Prostate gland (tissue), 2 donors: ENCODE measurements around the gene FOXS1. TPM values are rescaled to one million over a fixed set of nuclear protein-coding genes. Genes with fewer than 3 reads are reported as not detected.

Experiments used
- DNase-seq: peaks from one replicate; pipeline ENCODE4 v3.0.0-alpha.2; 2019; ENCODE audit warnings: low spot score
- H3K27ac ChIP-seq, 2 donors: fragments of 200-600 bp; sonication (generic); 2 replicates each; pipeline ENCODE4 v1.5.1; 2017 to 2019
- H3K27me3 ChIP-seq: fragments of 200-600 bp; sonication (generic); replicated peaks from 2 replicates; pipeline ENCODE4 v1.5.1; 2019; ENCODE audit not compliant: insufficient read depth
- H3K36me3 ChIP-seq, 2 donors: fragments of 200-600 bp; sonication (generic); 1 replicate in 1 of 2; 2 replicates in 1 of 2; pipeline versions ENCODE4 v1.5.1 to v1.8.1; 2017 to 2019
- H3K4me1 ChIP-seq: fragments of 200-600 bp; sonication (generic); replicated peaks from 2 replicates; pipeline ENCODE4 v1.5.1; 2019
- H3K4me3 ChIP-seq, 2 donors: fragments of 200-600 bp; sonication (generic); 2 replicates each; pipeline ENCODE4 v1.5.1; 2017 to 2019
- H3K9me3 ChIP-seq: fragments of 200-600 bp; sonication (generic); 2 replicates; pipeline ENCODE4 v1.5.1; 2017
- POLR2A ChIP-seq: fragments of 450-650 bp; IDR thresholded peaks from one replicate; pipeline ENCODE4 v1.6.1; 2016; ENCODE audit warnings: antibody characterized with exemption, mild to moderate bottlenecking
- POLR2AphosphoS5 ChIP-seq: sonication (generic); formaldehyde crosslinking; IDR thresholded peaks from one replicate; pipeline ENCODE4 v1.6.1; 2017; ENCODE audit warnings: antibody characterized with exemption
- WGBS: methylation state at CpG from one replicate; pipeline ENCODE4 v1.1.5; 2018; 5-methylcytosine and 5-hydroxymethylcytosine counted together
- intact Hi-C: fragments of 100-400 bp; cut with DNase I; formaldehyde crosslinking; loops from one replicate; pipeline ENCODE4 v1.14.2; 2022
- total RNA-seq, 2 donors: library from RNA; depleted of rRNA; stranded (reverse); fragments of >200 nt; gene quantifications; one replicate each; pipeline ENCODE4 v1.1.0, GENCODE V29; 2016
- TF ChIP-seq, protein P1 (sequence below), 4 experiments: fragments of 200-600 bp in 2 of 4; fragments of 450-650 bp in 2 of 4; sonication (generic) in 2 of 4; IDR thresholded peaks; 1 replicate in 3 of 4; 2 replicates in 1 of 4; pipeline ENCODE4 v1.5.1; 2016 to 2019; ENCODE audit warnings: antibody characterized with exemption in 4 of 4, mild to moderate bottlenecking in 2 of 4, moderate library complexity in 2 of 4

FOXS1 gene
- total RNA-seq, 2 donors from 2014 or later, result 8.3 TPM; not detected in 1

- TF ChIP-seq, protein P1, sequence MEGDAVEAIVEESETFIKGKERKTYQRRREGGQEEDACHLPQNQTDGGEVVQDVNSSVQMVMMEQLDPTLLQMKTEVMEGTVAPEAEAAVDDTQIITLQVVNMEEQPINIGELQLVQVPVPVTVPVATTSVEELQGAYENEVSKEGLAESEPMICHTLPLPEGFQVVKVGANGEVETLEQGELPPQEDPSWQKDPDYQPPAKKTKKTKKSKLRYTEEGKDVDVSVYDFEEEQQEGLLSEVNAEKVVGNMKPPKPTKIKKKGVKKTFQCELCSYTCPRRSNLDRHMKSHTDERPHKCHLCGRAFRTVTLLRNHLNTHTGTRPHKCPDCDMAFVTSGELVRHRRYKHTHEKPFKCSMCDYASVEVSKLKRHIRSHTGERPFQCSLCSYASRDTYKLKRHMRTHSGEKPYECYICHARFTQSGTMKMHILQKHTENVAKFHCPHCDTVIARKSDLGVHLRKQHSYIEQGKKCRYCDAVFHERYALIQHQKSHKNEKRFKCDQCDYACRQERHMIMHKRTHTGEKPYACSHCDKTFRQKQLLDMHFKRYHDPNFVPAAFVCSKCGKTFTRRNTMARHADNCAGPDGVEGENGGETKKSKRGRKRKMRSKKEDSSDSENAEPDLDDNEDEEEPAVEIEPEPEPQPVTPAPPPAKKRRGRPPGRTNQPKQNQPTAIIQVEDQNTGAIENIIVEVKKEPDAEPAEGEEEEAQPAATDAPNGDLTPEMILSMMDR (IDR thresholded peaks at IDR 0.05), result no peak
- no peak for TF ChIP-seq POLR2A
- no peak for TF ChIP-seq POLR2AphosphoS5
- intact Hi-C loops, result loop anchor here (2.0 to 10.0 kb wide), 2 partner anchors 131 to 207 kb away; partner anchors contain the start of gene PDRG1
- DNase-seq, result no peak
- no peaks in the 10 kb centered on the region for H3K4me1 ChIP-seq
- no peaks in the 10 kb centered on the region for H3K27me3 ChIP-seq
- no peaks in the 10 kb centered on the region for H3K36me3 ChIP-seq
- H3K27ac ChIP-seq, result no peak overlapping the region
- 74% methylated on average over 14 of the region's 14 CpGs for WGBS
- H3K9me3 ChIP-seq, result no peaks in the 10 kb centered on the region
- no peak overlapping the region for H3K4me3 ChIP-seq
Measured at GRCh38 chr20:31823360-31824124, 21.9 kb downstream of the FOXS1 start.

DNA sequence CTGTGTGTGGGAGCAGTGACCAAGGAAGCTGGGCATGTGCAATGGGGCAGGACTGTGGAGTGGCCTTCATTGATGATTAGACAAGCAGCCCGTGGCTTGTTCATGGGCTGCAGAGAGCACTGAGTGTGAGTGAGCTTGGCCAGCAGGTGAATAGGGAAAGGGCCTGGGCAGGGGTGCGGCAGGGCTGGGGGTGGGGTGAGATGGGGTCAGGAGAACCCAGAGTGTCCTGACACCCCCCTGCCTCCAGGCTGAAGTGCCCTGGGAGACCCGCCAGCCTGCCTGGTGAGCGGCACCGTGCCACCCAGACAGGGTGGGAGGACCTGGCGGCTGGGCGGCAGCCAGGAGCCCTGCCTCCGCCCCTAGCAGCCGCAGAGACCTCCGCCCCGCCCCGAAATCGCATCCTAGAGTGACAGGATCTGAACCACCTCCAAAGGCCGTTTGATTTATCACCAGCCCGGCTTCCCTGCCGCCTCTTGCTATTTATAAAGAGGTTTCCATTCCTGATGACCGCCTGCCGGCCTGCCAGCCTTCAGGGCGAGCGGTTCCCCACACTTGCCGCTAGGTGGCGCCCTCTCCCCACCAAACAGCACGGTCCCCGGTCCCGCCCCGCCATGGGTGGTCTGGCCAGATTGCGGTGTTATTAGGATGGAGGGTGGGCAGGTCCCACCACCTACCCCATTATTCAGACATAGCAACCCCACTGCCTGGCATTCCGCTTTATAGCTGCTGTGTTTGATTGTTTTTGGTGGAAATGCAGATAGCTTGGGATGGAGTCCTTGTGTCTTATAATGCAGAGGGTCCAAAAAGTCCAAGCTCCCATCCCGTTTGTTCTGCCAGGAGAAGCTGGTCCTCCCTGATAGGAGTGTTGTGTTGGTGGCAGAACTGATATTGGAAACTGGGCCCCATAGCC lies 22.7 kb downstream of the FOXS1 start:
- no peaks in the 10 kb centered on the region for H3K9me3 ChIP-seq
- intact Hi-C loops, result loop anchor here (2.0 to 10.0 kb wide), 2 partner anchors 132 to 208 kb away; partner anchors contain the start of gene PDRG1
- 4% methylated on average over 23 of the region's 29 CpGs for WGBS
- H3K27me3 ChIP-seq, result no peaks in the 10 kb centered on the region
- H3K4me3 ChIP-seq, result no peak overlapping the region
- no peaks in the 10 kb centered on the region for H3K36me3 ChIP-seq
- DNase-seq, result peak; percentile 56
- peak; percentile 34 for TF ChIP-seq POLR2AphosphoS5
- TF ChIP-seq POLR2A, result no peak
- TF ChIP-seq, protein P1 (IDR thresholded peaks at IDR 0.05), result peak; percentile 93 to 98 (median 96)
- no peak overlapping the region for H3K27ac ChIP-seq
- H3K4me1 ChIP-seq, result no peaks in the 10 kb centered on the region

- intact Hi-C loops, result loop anchor here (10.0 kb wide), 1 partner anchor 133 kb away; the partner anchor contains the start of gene PDRG1
Measured at GRCh38 chr20:31821427-31821826, 24.0 kb downstream of the FOXS1 start.

DNA sequence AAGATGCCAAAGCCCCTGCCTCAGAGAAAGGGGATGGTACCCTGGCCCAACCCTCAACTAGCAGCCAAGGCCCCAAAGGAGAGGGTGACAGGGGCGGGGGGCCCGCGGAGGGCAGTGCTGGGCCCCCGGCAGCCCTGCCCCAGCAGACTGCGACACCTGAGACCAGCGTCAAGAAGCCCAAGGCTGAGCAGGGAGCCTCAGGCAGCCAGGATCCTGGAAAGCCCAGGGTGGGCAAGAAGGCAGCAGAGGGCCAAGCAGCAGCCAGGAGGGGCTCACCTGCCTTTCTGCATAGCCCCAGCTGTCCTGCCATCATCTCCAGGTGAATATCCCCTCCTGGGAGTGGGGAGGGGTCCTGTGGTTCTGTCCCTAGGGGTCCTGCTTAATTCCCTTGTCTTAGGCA lies 25.2 kb downstream of the FOXS1 start:
- H3K4me3 ChIP-seq, result no peak overlapping the region
- no peak for DNase-seq
- TF ChIP-seq POLR2A (no peak), POLR2AphosphoS5 (no peak)
- TF ChIP-seq, protein P1 (IDR thresholded peaks at IDR 0.05), result no peak
- no peaks in the 10 kb centered on the region for H3K27me3 ChIP-seq
- no peaks in the 10 kb centered on the region for H3K4me1 ChIP-seq
- no peak overlapping the region for H3K27ac ChIP-seq
- WGBS, result 77% methylated on average over 6 of the region's 6 CpGs
- H3K36me3 ChIP-seq, result no peaks in the 10 kb centered on the region
- intact Hi-C loops, result loop anchor here (10.0 kb wide), 1 partner anchor 135 kb away; the partner anchor contains the start of gene PDRG1
- no peaks in the 10 kb centered on the region for H3K9me3 ChIP-seq

More at GRCh38 chr20:31821427-31821826, 24.0 kb downstream of the FOXS1 start:
- H3K27ac ChIP-seq, result no peak overlapping the region
- WGBS, result 57% methylated on average over 5 of the region's 5 CpGs
- H3K9me3 ChIP-seq, result no peaks in the 10 kb centered on the region
- H3K4me3 ChIP-seq, result no peak overlapping the region
- TF ChIP-seq POLR2AphosphoS5, result no peak
- TF ChIP-seq POLR2A, result no peak
- TF ChIP-seq, protein P1 (IDR thresholded peaks at IDR 0.05), result no peak
- H3K4me1 ChIP-seq, result no peaks in the 10 kb centered on the region
- no peaks in the 10 kb centered on the region for H3K36me3 ChIP-seq
- no peaks in the 10 kb centered on the region for H3K27me3 ChIP-seq
- DNase-seq, result no peak
